Testis (tissue), 3 donors: ENCODE measurements around the gene FBXO41. TPM values are rescaled to one million over a fixed set of nuclear protein-coding genes. Genes with fewer than 3 reads are reported as not detected.

Experiments
- DNase-seq: peaks from one replicate; pipeline ENCODE4 v3.0.0-alpha.2; 2019
- H3K27ac ChIP-seq, 2 donors: fragments of 200-600 bp; sonication (generic); one replicate each; pipeline ENCODE4 v1.5.1; 2019
- H3K27me3 ChIP-seq: fragments of 200-600 bp; sonication (generic); one replicate; pipeline ENCODE4 v1.5.1; 2019
- H3K36me3 ChIP-seq: fragments of 200-600 bp; sonication (generic); one replicate; pipeline ENCODE4 v1.5.1; 2017; ENCODE audit warnings: low read depth; ENCODE audit errors: missing control alignments
- H3K4me1 ChIP-seq: fragments of 200-600 bp; sonication (generic); one replicate; pipeline ENCODE4 v1.5.1; 2019
- H3K4me3 ChIP-seq, 2 donors: fragments of 200-600 bp; sonication (generic); one replicate each; pipeline ENCODE4 v1.5.1; 2017 to 2019
- H3K9me3 ChIP-seq: fragments of 200-600 bp; sonication (generic); one replicate; pipeline ENCODE4 v1.5.1; 2017
- CTCF ChIP-seq, 3 experiments: fragments of 450-650 bp in 2 of 3; fragments of 200-600 bp in 1 of 3; sonication (generic) in 1 of 3; IDR thresholded peaks; one replicate each; pipeline ENCODE4 v1.5.1; 2016 to 2019; ENCODE audit warnings: antibody characterized with exemption in 3 of 3, mild to moderate bottlenecking in 2 of 3, moderate library complexity in 1 of 3
- POLR2A ChIP-seq: fragments of 450-650 bp; IDR thresholded peaks from one replicate; pipeline ENCODE4 v1.6.1; 2017; ENCODE audit warnings: antibody characterized with exemption, mild to moderate bottlenecking, moderate library complexity
- WGBS, 2 donors: methylation state at CpG; one replicate each; pipeline ENCODE4 v1.1.5; 2018; 5-methylcytosine and 5-hydroxymethylcytosine counted together
- intact Hi-C: fragments of 100-400 bp; cut with DNase I; formaldehyde crosslinking; loops from one replicate; pipeline ENCODE4 v1.15.1; 2023; ENCODE audit warnings: low total_unique reads
- polyA plus RNA-seq: library from polyadenylated mRNA; stranded (reverse); fragments of 350-450 nt; fragmentation: Illumina TruSeq; extraction: RNeasy Lipid Tissue Mini Kit (QIAGEN cat#74804); gene quantifications from one replicate; pipeline ENCODE4 v1.2.3, GENCODE V29; 2014; ENCODE audit warnings: low read depth, low replicate concordance; ENCODE audit not compliant: insufficient read depth
- total RNA-seq, 2 donors: library from RNA; depleted of rRNA; stranded (reverse); fragments of >200 nt; gene quantifications; one replicate each; pipeline ENCODE4 v1.2.3, GENCODE V29; 2016

Gene FBXO41
- total and polyA plus RNA-seq, 3 donors from 2014 or later: 4.9 to 12.4 (median 11.1) TPM

- no peak overlapping the region for H3K27ac ChIP-seq
- H3K36me3 ChIP-seq: no peaks in the 10 kb centered on the region
- TF ChIP-seq CTCF (IDR thresholded peaks at IDR 0.05) (peak in 2 of 3 experiments; percentile 14 to 49), POLR2A (no peak)
- no peaks in the 10 kb centered on the region for H3K27me3 ChIP-seq
- peak; percentile 81 for DNase-seq
- H3K4me1 ChIP-seq: no peaks in the 10 kb centered on the region
- H3K9me3 ChIP-seq: no peaks in the 10 kb centered on the region
- 48 to 73% methylated on average over 13 to 17 of the region's 17 CpGs for WGBS, 2 donors
- intact Hi-C loops: no loop called here
- no peak overlapping the region for H3K4me3 ChIP-seq
Measured at GRCh38 chr2:73260338-73260984, 23.8 kb downstream of the FBXO41 start.

GRCh38 chr2:73259704-73260337 lies 24.5 kb downstream of the FBXO41 start:
- WGBS, 2 donors: 91 to 93% methylated on average over 4 of the region's 4 CpGs
- H3K4me1 ChIP-seq: no peaks in the 10 kb centered on the region
- no peaks in the 10 kb centered on the region for H3K9me3 ChIP-seq
- intact Hi-C loops: no loop called here
- H3K36me3 ChIP-seq: no peaks in the 10 kb centered on the region
- no peaks in the 10 kb centered on the region for H3K27me3 ChIP-seq
- H3K27ac ChIP-seq: no peak overlapping the region
- no peak for DNase-seq
- TF ChIP-seq POLR2A: no peak
- TF ChIP-seq CTCF (IDR thresholded peaks at IDR 0.05): no peak
- H3K4me3 ChIP-seq: no peak overlapping the region

- no peak for TF ChIP-seq CTCF (IDR thresholded peaks at IDR 0.05)
- TF ChIP-seq POLR2A: no peak
- DNase-seq: no peak
- H3K27ac ChIP-seq: no peak overlapping the region
- H3K4me3 ChIP-seq: no peak overlapping the region
- WGBS, 2 donors: 92 to 94% methylated on average over 8 of the region's 8 CpGs
- H3K27me3 ChIP-seq: no peaks in the 10 kb centered on the region
- H3K9me3 ChIP-seq: no peaks in the 10 kb centered on the region
- H3K4me1 ChIP-seq: no peaks in the 10 kb centered on the region
- intact Hi-C loops: no loop called here
- H3K36me3 ChIP-seq: no peaks in the 10 kb centered on the region
Measured at GRCh38 chr2:73259276-73259675, 25.0 kb downstream of the FBXO41 start.

- H3K4me3 ChIP-seq: no peak overlapping the region
- H3K27ac ChIP-seq: no peak overlapping the region
- TF ChIP-seq CTCF (IDR thresholded peaks at IDR 0.05) (no peak), POLR2A (no peak)
- intact Hi-C loops: no loop called here
- DNase-seq: no peak
- WGBS, 2 donors: 81% methylated on average over 9 of the region's 9 CpGs; no CpG with 5 or more reads in 1 of the 2 donors
- no peaks in the 10 kb centered on the region for H3K36me3 ChIP-seq
- H3K27me3 ChIP-seq: no peaks in the 10 kb centered on the region
- no peaks in the 10 kb centered on the region for H3K4me1 ChIP-seq
- H3K9me3 ChIP-seq: no peaks in the 10 kb centered on the region
Measured at GRCh38 chr2:73258913-73259215, 25.4 kb downstream of the FBXO41 start.
